Osteoblast (primary cell): ENCODE data around the gene CLOCK. TPM values are rescaled to one million over a fixed set of nuclear protein-coding genes. Genes with fewer than 3 reads are reported as not detected.

ENCODE experiments used
- DNase-seq: peaks from one replicate; pipeline ENCODE4 v3.0.0; 2011; ENCODE audit warnings: low spot score, mixed read lengths; ENCODE audit not compliant: insufficient read length; ENCODE audit errors: missing footprints
- H2AFZ ChIP-seq: 2 replicates; pipeline ENCODE4 v1.6.0; 2011; ENCODE audit warnings: mild to moderate bottlenecking, low read length
- H3K27ac ChIP-seq: 2 replicates; pipeline ENCODE4 v1.5.1; 2011; ENCODE audit warnings: mild to moderate bottlenecking, low read depth, low read length, moderate library complexity
- H3K27me3 ChIP-seq: 2 replicates; pipeline ENCODE4 v1.6.0; 2012; ENCODE audit warnings: mild to moderate bottlenecking, control low read depth, inconsistent platforms, low read length, moderate library complexity; ENCODE audit not compliant: insufficient read depth
- H3K36me3 ChIP-seq: 2 replicates; pipeline ENCODE4 v1.5.1; 2011; ENCODE audit warnings: mild to moderate bottlenecking, low read length, control low read depth, moderate library complexity; ENCODE audit not compliant: insufficient read depth
- H3K4me1 ChIP-seq: 2 replicates; pipeline ENCODE4 v1.5.1; 2011; ENCODE audit warnings: mild to moderate bottlenecking, low read length, control low read depth, moderate library complexity; ENCODE audit not compliant: insufficient read depth
- H3K4me2 ChIP-seq: 2 replicates; pipeline ENCODE4 v1.6.0; 2011; ENCODE audit warnings: mild to moderate bottlenecking, low read length; ENCODE audit not compliant: insufficient read depth
- H3K4me3 ChIP-seq: fragments of 200-600 bp; sonication (generic); 3 replicates; pipeline ENCODE4 v1.5.1; 2012; ENCODE audit warnings: mild to moderate bottlenecking, low read length, inconsistent platforms; ENCODE audit not compliant: insufficient read depth
- H3K79me2 ChIP-seq: 2 replicates; pipeline ENCODE4 v1.6.0; 2012; ENCODE audit warnings: mild to moderate bottlenecking, low read length, control low read depth, inconsistent platforms; ENCODE audit not compliant: insufficient read depth
- H3K9me3 ChIP-seq: 2 replicates; pipeline ENCODE4 v1.5.1; 2011; ENCODE audit warnings: low read depth, low read length, control low read depth
- H4K20me1 ChIP-seq: 2 replicates; pipeline ENCODE4 v1.6.0; 2012; ENCODE audit warnings: mild to moderate bottlenecking, low read length, control low read depth; ENCODE audit not compliant: insufficient read depth
- total RNA-seq: library from RNA; depleted of rRNA; stranded (reverse); fragments of >200 nt; gene quantifications from 2 replicates; pipeline ENCODE4 v1.2.3, GENCODE V29; 2012
- TF ChIP-seq, protein P1 (sequence below): IDR thresholded peaks from 2 replicates; pipeline ENCODE4 v1.5.1; 2011; ENCODE audit warnings: mild to moderate bottlenecking, low read depth, low read length, moderate library complexity; ENCODE audit errors: extremely low read depth

CLOCK gene
- total RNA-seq, 1 donor, result 34.4 TPM

DNA sequence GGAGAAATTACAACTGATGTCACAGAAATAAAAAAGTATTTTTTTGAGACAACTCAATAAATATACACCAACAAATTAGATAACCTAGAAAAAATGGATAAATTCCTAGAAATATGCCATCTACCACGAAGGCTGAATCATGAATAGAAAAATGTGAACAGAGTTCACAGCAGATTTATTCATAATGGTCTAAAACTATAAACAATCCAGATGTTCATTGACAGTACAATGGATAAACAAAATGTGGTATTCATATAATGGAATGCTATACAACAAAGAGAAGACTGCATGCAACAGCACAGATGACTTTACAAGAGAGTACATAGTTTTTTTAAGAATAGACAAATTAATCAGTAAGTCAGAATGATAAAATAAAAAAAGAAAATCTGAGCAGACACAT, 55.2 kb downstream of the CLOCK start:
- peaks cover 46% of the 10 kb centered on the region for H3K79me2 ChIP-seq
- H3K27ac ChIP-seq, result no peak overlapping the region
- no peak overlapping the region for H3K4me3 ChIP-seq
- H3K9me3 ChIP-seq, result no peaks in the 10 kb centered on the region
- peaks cover 13% of the 10 kb centered on the region for H3K36me3 ChIP-seq
- no peak overlapping the region for H2AFZ ChIP-seq
- peaks cover 4% of the 10 kb centered on the region for H4K20me1 ChIP-seq
- TF ChIP-seq, protein P1, sequence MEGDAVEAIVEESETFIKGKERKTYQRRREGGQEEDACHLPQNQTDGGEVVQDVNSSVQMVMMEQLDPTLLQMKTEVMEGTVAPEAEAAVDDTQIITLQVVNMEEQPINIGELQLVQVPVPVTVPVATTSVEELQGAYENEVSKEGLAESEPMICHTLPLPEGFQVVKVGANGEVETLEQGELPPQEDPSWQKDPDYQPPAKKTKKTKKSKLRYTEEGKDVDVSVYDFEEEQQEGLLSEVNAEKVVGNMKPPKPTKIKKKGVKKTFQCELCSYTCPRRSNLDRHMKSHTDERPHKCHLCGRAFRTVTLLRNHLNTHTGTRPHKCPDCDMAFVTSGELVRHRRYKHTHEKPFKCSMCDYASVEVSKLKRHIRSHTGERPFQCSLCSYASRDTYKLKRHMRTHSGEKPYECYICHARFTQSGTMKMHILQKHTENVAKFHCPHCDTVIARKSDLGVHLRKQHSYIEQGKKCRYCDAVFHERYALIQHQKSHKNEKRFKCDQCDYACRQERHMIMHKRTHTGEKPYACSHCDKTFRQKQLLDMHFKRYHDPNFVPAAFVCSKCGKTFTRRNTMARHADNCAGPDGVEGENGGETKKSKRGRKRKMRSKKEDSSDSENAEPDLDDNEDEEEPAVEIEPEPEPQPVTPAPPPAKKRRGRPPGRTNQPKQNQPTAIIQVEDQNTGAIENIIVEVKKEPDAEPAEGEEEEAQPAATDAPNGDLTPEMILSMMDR, result no peak
- no peak overlapping the region for H3K4me2 ChIP-seq
- H3K4me1 ChIP-seq, result peaks cover 3% of the 10 kb centered on the region
- no peaks in the 10 kb centered on the region for H3K27me3 ChIP-seq
- DNase-seq, result no peak

GRCh38 chr4:55488716-55489115, 58.0 kb downstream of the CLOCK start:
- H3K36me3 ChIP-seq, result peaks cover 13% of the 10 kb centered on the region
- peaks cover 28% of the 10 kb centered on the region for H3K79me2 ChIP-seq
- no peaks in the 10 kb centered on the region for H3K27me3 ChIP-seq
- H4K20me1 ChIP-seq, result peaks cover 4% of the 10 kb centered on the region
- no peaks in the 10 kb centered on the region for H3K9me3 ChIP-seq
- peaks cover 3% of the 10 kb centered on the region for H3K4me1 ChIP-seq
- no peak for DNase-seq
- no peak overlapping the region for H3K4me2 ChIP-seq
- no peak overlapping the region for H3K27ac ChIP-seq
- no peak overlapping the region for H3K4me3 ChIP-seq
- no peak overlapping the region for H2AFZ ChIP-seq
- TF ChIP-seq, protein P1, result no peak

- no peak overlapping the region for H3K27ac ChIP-seq
- H3K36me3 ChIP-seq, result peaks cover 24% of the 10 kb centered on the region
- H4K20me1 ChIP-seq, result peaks cover 4% of the 10 kb centered on the region
- peaks cover 11% of the 10 kb centered on the region for H3K79me2 ChIP-seq
- TF ChIP-seq, protein P1, result no peak
- H3K9me3 ChIP-seq, result no peaks in the 10 kb centered on the region
- H2AFZ ChIP-seq, result no peak overlapping the region
- H3K4me1 ChIP-seq, result no peaks in the 10 kb centered on the region
- no peak overlapping the region for H3K4me3 ChIP-seq
- no peak for DNase-seq
- H3K27me3 ChIP-seq, result no peaks in the 10 kb centered on the region
- H3K4me2 ChIP-seq, result no peak overlapping the region
These were observed 60.9 kb downstream of the CLOCK start for GRCh38 chr4:55485821-55486220.

DNA sequence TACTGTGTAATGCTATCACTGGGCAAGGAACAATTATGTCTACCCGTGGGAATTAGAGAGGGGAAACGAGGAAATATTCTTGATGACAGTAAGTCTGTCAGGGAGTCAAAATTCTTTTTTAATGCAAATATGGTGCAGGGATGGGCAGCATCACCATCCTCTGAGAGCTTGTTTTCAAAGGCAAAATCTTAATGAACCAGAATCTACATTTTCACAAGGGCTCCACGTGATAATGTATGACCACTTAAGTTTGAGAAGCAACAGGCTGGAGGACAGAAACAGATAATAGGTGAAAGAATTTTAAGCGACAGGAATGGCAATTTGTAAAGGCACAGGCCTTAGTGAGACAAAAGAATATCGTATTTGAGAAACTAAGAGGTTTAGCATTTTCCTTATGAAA, 63.4 kb downstream of the CLOCK start:
- H3K4me1 ChIP-seq, result peaks cover 3% of the 10 kb centered on the region
- H3K27ac ChIP-seq, result no peak overlapping the region
- H3K4me3 ChIP-seq, result no peak overlapping the region
- H3K27me3 ChIP-seq, result no peaks in the 10 kb centered on the region
- TF ChIP-seq, protein P1, result no peak
- H2AFZ ChIP-seq, result no peak overlapping the region
- no peak for DNase-seq
- no peaks in the 10 kb centered on the region for H3K9me3 ChIP-seq
- H3K36me3 ChIP-seq, result peaks cover 16% of the 10 kb centered on the region
- no peaks in the 10 kb centered on the region for H4K20me1 ChIP-seq
- H3K79me2 ChIP-seq, result no peaks in the 10 kb centered on the region
- no peak overlapping the region for H3K4me2 ChIP-seq
